Mesothelial cell of epicardium (in vitro differentiated cells): ENCODE data around the gene CKAP2. TPM values are rescaled to one million over a fixed set of nuclear protein-coding genes. Genes with fewer than 3 reads are reported as not detected.
A peak's percentile ranks its signal among the peaks of the same experiment; 100 is the strongest.
"Not testable (repeated sequence)": the region's sequence is repeated elsewhere in the genome, so short reads cannot be mapped to it uniquely, and the experiment has no call there.

ENCODE experiments used
- DNase-seq, 2 experiments: peaks; one replicate each; pipeline ENCODE4 v3.0.0; 2021; ENCODE audit warnings: low spot score in 2 of 2; ENCODE audit not compliant: unreplicated experiment in 2 of 2
- H3K27ac Mint-ChIP-seq: 2 replicates; pipeline ENCODE4 v1.8.0; 2021; ENCODE audit warnings: mixed read lengths
- H3K27me3 Mint-ChIP-seq: 2 replicates; pipeline ENCODE4 v1.8.0; 2021; ENCODE audit warnings: low read depth, mixed read lengths
- H3K36me3 Mint-ChIP-seq: 2 replicates; pipeline ENCODE4 v1.8.0; 2021; ENCODE audit warnings: mixed read lengths
- H3K4me1 Mint-ChIP-seq: 2 replicates; pipeline ENCODE4 v1.8.0; 2021; ENCODE audit warnings: mixed read lengths
- H3K4me3 Mint-ChIP-seq: 2 replicates; pipeline ENCODE4 v1.8.0; 2021; ENCODE audit warnings: mild to moderate bottlenecking, moderate library complexity, mixed read lengths
- H3K9me3 Mint-ChIP-seq: 2 replicates; pipeline ENCODE4 v1.8.0; 2021; ENCODE audit warnings: mixed read lengths
- total RNA-seq: library from RNA; stranded (reverse); gene quantifications from 3 replicates; pipeline ENCODE4 v1.2.1, GENCODE V29; 2021
- TF ChIP-seq, protein P1 (sequence below): fragments of 200-600 bp; sonication (generic); IDR thresholded peaks from one replicate; pipeline ENCODE4 v1.5.0; 2021; ENCODE audit warnings: antibody characterized with exemption; ENCODE audit not compliant: unreplicated experiment

The CKAP2 gene
- total RNA-seq, 1 donor from 2014 or later: 40.4 TPM

GRCh38 chr13:52455677-52456041 lies 381 bp downstream of the CKAP2 start:
- H3K36me3 Mint-ChIP-seq: peaks cover 4% of the 10 kb centered on the region
- TF ChIP-seq, protein P1, sequence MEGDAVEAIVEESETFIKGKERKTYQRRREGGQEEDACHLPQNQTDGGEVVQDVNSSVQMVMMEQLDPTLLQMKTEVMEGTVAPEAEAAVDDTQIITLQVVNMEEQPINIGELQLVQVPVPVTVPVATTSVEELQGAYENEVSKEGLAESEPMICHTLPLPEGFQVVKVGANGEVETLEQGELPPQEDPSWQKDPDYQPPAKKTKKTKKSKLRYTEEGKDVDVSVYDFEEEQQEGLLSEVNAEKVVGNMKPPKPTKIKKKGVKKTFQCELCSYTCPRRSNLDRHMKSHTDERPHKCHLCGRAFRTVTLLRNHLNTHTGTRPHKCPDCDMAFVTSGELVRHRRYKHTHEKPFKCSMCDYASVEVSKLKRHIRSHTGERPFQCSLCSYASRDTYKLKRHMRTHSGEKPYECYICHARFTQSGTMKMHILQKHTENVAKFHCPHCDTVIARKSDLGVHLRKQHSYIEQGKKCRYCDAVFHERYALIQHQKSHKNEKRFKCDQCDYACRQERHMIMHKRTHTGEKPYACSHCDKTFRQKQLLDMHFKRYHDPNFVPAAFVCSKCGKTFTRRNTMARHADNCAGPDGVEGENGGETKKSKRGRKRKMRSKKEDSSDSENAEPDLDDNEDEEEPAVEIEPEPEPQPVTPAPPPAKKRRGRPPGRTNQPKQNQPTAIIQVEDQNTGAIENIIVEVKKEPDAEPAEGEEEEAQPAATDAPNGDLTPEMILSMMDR: no peak
- peak overlapping the region; percentile 95 for H3K4me3 Mint-ChIP-seq
- H3K9me3 Mint-ChIP-seq: no peaks in the 10 kb centered on the region
- H3K27ac Mint-ChIP-seq: peak overlapping the region; percentile 76
- DNase-seq: peak; percentile 76 to 85
- H3K27me3 Mint-ChIP-seq: no peaks in the 10 kb centered on the region
- peaks cover 34% of the 10 kb centered on the region for H3K4me1 Mint-ChIP-seq

GRCh38 chr13:52459668-52460067 lies 4.4 kb downstream of the CKAP2 start:
- Mint-ChIP-seq H3K4me1 (peaks cover 24% of the 10 kb centered on the region), H3K27me3 (no peaks in the 10 kb centered on the region), H3K27ac (no peak overlapping the region), H3K9me3 (no peaks in the 10 kb centered on the region), H3K36me3 (peaks cover 24% of the 10 kb centered on the region), H3K4me3 (no peak overlapping the region)
- DNase-seq: no peak
- TF ChIP-seq, protein P1: no peak

DNA sequence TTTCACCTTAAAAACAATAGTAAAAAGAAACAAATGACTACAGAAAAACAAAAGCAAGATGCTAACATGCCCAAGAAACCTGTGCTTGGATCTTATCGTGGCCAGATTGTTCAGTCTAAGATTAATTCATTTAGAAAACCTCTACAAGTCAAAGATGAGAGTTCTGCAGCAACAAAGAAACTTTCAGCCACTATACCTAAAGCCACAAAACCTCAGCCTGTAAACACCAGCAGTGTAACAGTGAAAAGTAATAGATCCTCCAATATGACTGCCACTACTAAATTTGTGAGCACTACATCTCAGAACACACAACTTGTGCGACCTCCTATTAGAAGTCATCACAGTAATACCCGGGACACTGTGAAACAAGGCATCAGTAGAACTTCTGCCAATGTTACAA lies 6.0 kb downstream of the CKAP2 start:
- DNase-seq: no peak
- Mint-ChIP-seq H3K4me1 (peaks cover 18% of the 10 kb centered on the region), H3K4me3 (no peak overlapping the region), H3K27ac (no peak overlapping the region), H3K9me3 (no peaks in the 10 kb centered on the region), H3K36me3 (peaks cover 35% of the 10 kb centered on the region), H3K27me3 (no peaks in the 10 kb centered on the region)
- TF ChIP-seq, protein P1: no peak

- Mint-ChIP-seq H3K4me1 (peaks cover 10% of the 10 kb centered on the region), H3K27me3 (no peaks in the 10 kb centered on the region), H3K27ac (no peak overlapping the region), H3K4me3 (no peak overlapping the region), H3K36me3 (peaks cover 51% of the 10 kb centered on the region), H3K9me3 (peaks cover 8% of the 10 kb centered on the region)
- TF ChIP-seq, protein P1: no peak
- DNase-seq: no peak
Measured at GRCh38 chr13:52463526-52463925, 8.2 kb downstream of the CKAP2 start.

DNA sequence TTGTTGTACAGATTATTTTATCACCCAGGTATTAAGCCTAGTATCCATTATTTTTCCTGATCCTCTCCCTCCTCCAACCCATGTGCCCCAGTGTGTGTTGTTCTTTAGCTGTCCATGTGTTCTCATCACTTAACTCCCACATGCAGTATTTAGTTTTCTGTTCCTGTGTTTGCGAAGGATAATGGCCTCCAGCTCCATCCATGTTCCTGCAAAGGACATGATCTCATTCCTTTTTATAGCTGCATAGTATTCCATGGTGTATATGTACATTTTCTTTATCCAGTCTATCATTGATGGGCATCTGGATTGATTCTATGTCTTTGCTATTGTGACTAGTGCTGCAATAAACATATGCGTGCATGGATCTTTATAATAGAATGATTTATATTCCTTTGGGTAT lies 13.2 kb downstream of the CKAP2 start:
- not testable (repeated sequence) for H3K4me3 Mint-ChIP-seq, DNase-seq, H3K27ac Mint-ChIP-seq, H3K9me3 Mint-ChIP-seq, H3K4me1 Mint-ChIP-seq, H3K27me3 Mint-ChIP-seq
- H3K36me3 Mint-ChIP-seq: peaks cover 58% of the 10 kb centered on the region

DNA sequence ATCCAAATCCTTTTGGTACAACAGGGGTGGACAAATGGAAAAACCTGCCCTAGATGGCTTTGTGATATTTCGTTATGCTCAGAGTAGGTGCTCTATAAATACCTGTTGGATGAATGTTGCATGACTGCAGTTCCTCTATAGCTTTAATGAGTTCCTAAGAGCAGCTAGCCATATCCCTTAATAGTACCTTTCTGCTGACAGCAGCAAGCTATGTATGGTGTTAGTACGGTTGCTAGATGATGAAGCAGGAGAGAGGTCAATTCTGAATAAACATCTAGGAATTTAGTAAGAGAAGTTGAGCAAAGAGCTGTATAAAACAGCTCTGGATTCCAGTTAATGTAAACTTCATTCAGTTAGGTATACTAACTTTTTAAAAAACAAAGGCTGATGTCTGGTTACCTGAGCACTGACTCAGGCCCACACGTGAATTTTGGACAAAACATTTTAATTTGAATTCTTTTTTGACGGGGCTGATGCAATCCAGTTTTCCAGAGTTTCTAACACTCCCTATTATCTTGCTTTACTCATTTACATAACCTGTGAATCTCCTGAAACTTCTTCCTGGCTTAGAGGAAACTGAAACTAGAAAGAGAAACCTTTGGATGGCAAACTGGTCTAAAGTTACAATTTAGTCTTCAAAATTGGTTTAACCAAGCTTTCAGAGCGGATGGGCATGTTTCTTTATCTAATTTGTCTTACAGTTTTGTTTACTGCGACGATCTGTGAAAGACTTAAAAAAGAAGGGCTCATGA lies 25.6 kb downstream of the CKAP2 start:
- H3K27me3 Mint-ChIP-seq, DNase-seq, H3K9me3 Mint-ChIP-seq, H3K27ac Mint-ChIP-seq, H3K4me3 Mint-ChIP-seq, H3K4me1 Mint-ChIP-seq, H3K36me3 Mint-ChIP-seq: not testable (repeated sequence)

DNA sequence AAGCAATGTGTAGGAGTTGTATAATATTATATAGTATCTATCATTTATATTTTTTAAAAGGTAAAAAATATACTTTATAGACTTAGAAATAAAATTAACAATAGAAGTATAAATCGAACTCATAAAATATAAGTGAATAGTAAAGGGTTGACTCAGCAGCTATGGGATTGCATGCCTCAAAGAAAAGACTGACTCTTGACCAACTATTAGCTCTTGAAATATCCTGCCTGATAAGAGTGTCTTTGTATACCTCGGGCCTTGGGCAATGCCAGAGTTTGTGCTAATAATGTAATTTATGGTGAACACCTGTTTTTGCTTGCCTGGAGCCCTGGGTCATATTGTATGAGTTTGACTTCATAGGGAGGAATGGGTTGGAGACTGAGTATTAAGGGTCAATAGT lies 31.8 kb downstream of the CKAP2 start:
- not testable (repeated sequence) for H3K9me3 Mint-ChIP-seq, H3K4me3 Mint-ChIP-seq, H3K36me3 Mint-ChIP-seq, H3K4me1 Mint-ChIP-seq, H3K27ac Mint-ChIP-seq, DNase-seq, H3K27me3 Mint-ChIP-seq

DNA sequence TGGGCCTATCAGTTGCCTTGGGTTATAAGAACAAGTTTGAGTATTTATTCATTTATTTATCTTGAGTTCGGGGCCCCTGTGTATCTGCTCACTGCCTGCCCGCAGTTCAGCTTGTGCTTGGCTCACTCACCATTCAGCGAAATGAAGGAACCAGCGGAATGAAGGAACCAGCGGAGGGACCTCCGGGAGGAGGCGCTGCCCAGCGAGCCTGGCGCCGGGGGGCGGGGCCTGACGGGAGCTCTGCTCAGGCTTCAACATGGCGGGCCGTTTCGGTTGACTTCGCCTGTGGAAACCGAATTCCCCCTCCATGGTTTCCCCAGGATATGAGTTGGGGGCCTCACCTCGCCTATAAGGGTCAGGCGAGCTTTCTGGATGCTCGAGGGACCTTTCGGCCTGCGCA lies 33.5 kb downstream of the CKAP2 start:
- DNase-seq, H3K9me3 Mint-ChIP-seq, H3K27me3 Mint-ChIP-seq, H3K27ac Mint-ChIP-seq, H3K4me1 Mint-ChIP-seq, H3K4me3 Mint-ChIP-seq, H3K36me3 Mint-ChIP-seq: not testable (repeated sequence)

DNA sequence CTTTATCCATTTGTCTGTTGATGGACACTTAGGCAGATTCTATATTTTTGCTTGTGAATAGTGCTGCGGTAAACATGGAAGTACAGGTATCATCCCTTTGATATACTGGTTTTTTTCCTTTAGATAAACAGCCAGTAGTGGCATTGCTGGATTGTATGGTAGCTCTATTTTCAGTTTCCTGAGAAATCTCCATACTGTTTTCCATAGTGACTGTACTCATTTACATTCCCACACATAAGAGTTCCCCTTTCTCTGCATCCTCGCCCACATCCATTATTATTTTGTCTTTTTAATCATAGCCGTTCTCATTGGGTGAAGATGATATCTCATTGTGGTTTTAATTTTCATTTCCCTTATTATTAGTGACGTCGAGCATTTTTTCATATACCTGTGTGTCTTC lies 35.7 kb downstream of the CKAP2 start:
- not testable (repeated sequence) for H3K4me3 Mint-ChIP-seq, H3K27ac Mint-ChIP-seq, H3K9me3 Mint-ChIP-seq, H3K27me3 Mint-ChIP-seq, H3K4me1 Mint-ChIP-seq, H3K36me3 Mint-ChIP-seq, DNase-seq

- H3K36me3 Mint-ChIP-seq, H3K4me1 Mint-ChIP-seq, H3K4me3 Mint-ChIP-seq, DNase-seq, H3K9me3 Mint-ChIP-seq, H3K27me3 Mint-ChIP-seq, H3K27ac Mint-ChIP-seq: not testable (repeated sequence)
Measured at GRCh38 chr13:52494241-52494640, 39.0 kb downstream of the CKAP2 start.
